Naive thymus-derived CD4-positive, alpha-beta T cell (primary cell): ENCODE results near the gene CDC42EP1. TPM values are rescaled to one million over a fixed set of nuclear protein-coding genes. Genes with fewer than 3 reads are reported as not detected.
"Not testable (repeated sequence)": the region's sequence is repeated elsewhere in the genome, so short reads cannot be mapped to it uniquely, and the experiment has no call there.

Experiments
- ATAC-seq: fragments of 150-1000 bp; cut with Tn5 transposase; 2 replicates; pipeline ENCODE4 v1.10.0; 2021; ENCODE audit warnings: mild to moderate bottlenecking, moderate library complexity
- CTCF ChIA-PET: fragments of 350-600 bp; sonication (Branson Sonifier 250); formaldehyde crosslinking; loops from one replicate; lab custom pipeline; 2021; ENCODE audit warnings: antibody characterized with exemption; lab: Charles Lee
- POLR2A ChIA-PET: fragments of 350-600 bp; sonication (Branson Sonifier 250); formaldehyde crosslinking; loops from one replicate; lab custom pipeline; 2021; ENCODE audit warnings: antibody characterized with exemption, inconsistent platforms; lab: Charles Lee
- DNase-seq, 9 donors: peaks; one replicate each; pipeline versions ENCODE4 v3.0.0 to v3.0.0-alpha.2; 2020 to 2022; ENCODE audit warnings: mixed read lengths in 1 of 9
- H3K27ac ChIP-seq: one replicate; pipeline ENCODE4 v1.7.0; 2013; ENCODE audit warnings: mild to moderate bottlenecking, low read depth, low read length, moderate library complexity
- H3K27me3 ChIP-seq, 2 donors: one replicate each; pipeline ENCODE4 v1.7.0; 2013; ENCODE audit warnings: low read length in 2 of 2, mild to moderate bottlenecking in 2 of 2, moderate library complexity in 2 of 2; ENCODE audit not compliant: control insufficient read depth in 2 of 2, insufficient read depth in 2 of 2
- H3K36me3 ChIP-seq, 3 experiments: 1 replicate in 2 of 3; 2 replicates in 1 of 3; pipeline ENCODE4 v1.7.0; 2013; ENCODE audit warnings: low read length in 3 of 3, mild to moderate bottlenecking in 3 of 3, moderate library complexity in 1 of 3; ENCODE audit not compliant: insufficient read depth in 3 of 3, control insufficient read depth in 2 of 3
- H3K4me1 ChIP-seq, 2 donors: one replicate each; pipeline ENCODE4 v1.7.0; 2013; ENCODE audit warnings: low read length in 2 of 2, mild to moderate bottlenecking in 2 of 2, moderate library complexity in 1 of 2; ENCODE audit not compliant: control insufficient read depth in 2 of 2, insufficient read depth in 2 of 2
- H3K4me3 ChIP-seq: 2 replicates; pipeline ENCODE4 v1.7.0; 2013; ENCODE audit warnings: mild to moderate bottlenecking, low read length
- H3K9me3 ChIP-seq, 3 experiments: 1 replicate in 2 of 3; 2 replicates in 1 of 3; pipeline ENCODE4 v1.7.0; 2013; ENCODE audit warnings: low read length in 3 of 3; ENCODE audit not compliant: control insufficient read depth in 2 of 3
- H3K27ac Mint-ChIP-seq, 9 donors: one replicate each; pipeline ENCODE4 v1.8.0; 2020 to 2022; ENCODE audit warnings: mixed read lengths in 9 of 9, mild to moderate bottlenecking in 8 of 9, moderate library complexity in 5 of 9, inconsistent platforms in 2 of 9
- H3K27me3 Mint-ChIP-seq, 5 donors: one replicate each; pipeline ENCODE4 v1.8.0; 2021 to 2022; ENCODE audit warnings: mixed read lengths in 5 of 5, mild to moderate bottlenecking in 1 of 5
- H3K36me3 Mint-ChIP-seq, 5 donors: one replicate each; pipeline ENCODE4 v1.8.0; 2020 to 2022; ENCODE audit warnings: mixed read lengths in 5 of 5, mild to moderate bottlenecking in 3 of 5, inconsistent platforms in 1 of 5
- H3K4me1 Mint-ChIP-seq, 7 donors: one replicate each; pipeline ENCODE4 v1.8.0; 2020 to 2022; ENCODE audit warnings: mixed read lengths in 7 of 7, mild to moderate bottlenecking in 3 of 7, inconsistent platforms in 1 of 7
- H3K4me3 Mint-ChIP-seq, 10 donors: one replicate each; pipeline ENCODE4 v1.8.0; 2020 to 2022; ENCODE audit warnings: mild to moderate bottlenecking in 10 of 10, mixed read lengths in 10 of 10, moderate library complexity in 6 of 10, inconsistent platforms in 2 of 10
- H3K9me3 Mint-ChIP-seq, 11 donors: one replicate each; pipeline ENCODE4 v1.8.0; 2020 to 2022; ENCODE audit warnings: mixed read lengths in 11 of 11, mild to moderate bottlenecking in 4 of 11, inconsistent platforms in 1 of 11, moderate library complexity in 1 of 11
- intact Hi-C, 2 donors: fragments of 100-400 bp; cut with micrococcal nuclease; formaldehyde crosslinking; loops; one replicate each; pipeline ENCODE4 v1.15.1; 2023
- polyA plus RNA-seq, 2 donors: library from polyadenylated mRNA; unstranded; fragments of 300-500 nt; fragmentation: Illumina TruSeq; gene quantifications; one replicate each; pipeline ENCODE4 v1.2.3, GENCODE V29; 2021
- total RNA-seq, 6 experiments: library from RNA in 5 of 6; stranded (reverse) in 5 of 6; gene quantifications; 1 replicate in 5 of 6; 2 replicates in 1 of 6; pipeline ENCODE4 v1.2.3 and lab custom pipeline; 2021 to 2026

Gene CDC42EP1
- total and polyA plus RNA-seq, 7 experiments from 2014 or later = 0.27 to 1.6 (median 0.62) TPM; not detected in 3

GRCh38 chr22:37550921-37551320 lies 9.4 kb upstream of the CDC42EP1 start:
- H3K4me1 ChIP-seq, H3K9me3 ChIP-seq, H3K4me1 Mint-ChIP-seq, H3K27ac ChIP-seq, H3K4me3 ChIP-seq, H3K36me3 Mint-ChIP-seq, POLR2A ChIA-PET, ATAC-seq, H3K27ac Mint-ChIP-seq, intact Hi-C loops, H3K36me3 ChIP-seq, DNase-seq, H3K27me3 ChIP-seq, H3K9me3 Mint-ChIP-seq, H3K4me3 Mint-ChIP-seq: not testable (repeated sequence)
- peaks cover 4 to 36% (median 6%) of the 10 kb centered on the region in 5 donors for H3K27me3 Mint-ChIP-seq
- CTCF ChIA-PET = interaction anchor here (0.6 to 1.9 kb wide), 2 partner anchors 16 to 47 kb away, joined by 3 to 14 read pairs; no protein-coding TSS in a partner anchor

DNA sequence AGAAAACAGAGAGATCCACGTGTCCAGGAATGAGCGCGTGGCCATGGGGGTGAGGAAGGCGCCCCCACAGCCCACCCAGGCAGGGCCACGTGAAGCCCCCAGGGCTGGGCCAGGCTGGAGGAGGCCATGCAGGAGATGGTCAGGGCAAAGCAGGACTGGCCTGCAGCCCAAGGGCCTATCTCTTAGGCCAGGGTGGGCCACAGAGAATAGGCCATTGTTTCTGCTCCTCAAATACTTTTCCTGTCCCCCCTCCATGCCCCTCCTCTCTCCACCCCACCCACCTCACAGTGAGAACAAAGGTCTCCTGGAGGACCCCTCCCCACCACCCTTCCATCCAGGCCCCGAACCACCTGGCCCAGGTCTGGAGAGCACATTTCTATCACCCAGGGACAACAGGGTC lies 8.3 kb upstream of the CDC42EP1 start:
- Mint-ChIP-seq H3K27ac (no peak overlapping the region), H3K36me3 (no peaks in the 10 kb centered on the region), H3K27me3 (peaks cover 7 to 44% (median 13%) of the 10 kb centered on the region in 5 donors), H3K9me3 (peaks cover 0 to 5% (median 0%) of the 10 kb centered on the region in 11 donors), H3K4me3 (peak overlapping the region in 1 of 10 donors; percentile 61), H3K4me1 (peaks cover 0 to 8% (median 0%) of the 10 kb centered on the region in 7 donors)
- POLR2A ChIA-PET = interaction anchor here (0.9 kb wide), 1 partner anchor 15 kb away, joined by 3 read pairs; no protein-coding TSS in a partner anchor
- no peaks in the 10 kb centered on the region for H3K4me1 ChIP-seq
- ATAC-seq (no peak), DNase-seq (no peak)
- H3K27ac ChIP-seq = no peak overlapping the region
- no peak overlapping the region for H3K4me3 ChIP-seq
- no peaks in the 10 kb centered on the region for H3K9me3 ChIP-seq
- intact Hi-C loops = no loop called here
- CTCF ChIA-PET = no interaction called here
- H3K27me3 ChIP-seq = no peaks in the 10 kb centered on the region
- H3K36me3 ChIP-seq = no peaks in the 10 kb centered on the region

DNA sequence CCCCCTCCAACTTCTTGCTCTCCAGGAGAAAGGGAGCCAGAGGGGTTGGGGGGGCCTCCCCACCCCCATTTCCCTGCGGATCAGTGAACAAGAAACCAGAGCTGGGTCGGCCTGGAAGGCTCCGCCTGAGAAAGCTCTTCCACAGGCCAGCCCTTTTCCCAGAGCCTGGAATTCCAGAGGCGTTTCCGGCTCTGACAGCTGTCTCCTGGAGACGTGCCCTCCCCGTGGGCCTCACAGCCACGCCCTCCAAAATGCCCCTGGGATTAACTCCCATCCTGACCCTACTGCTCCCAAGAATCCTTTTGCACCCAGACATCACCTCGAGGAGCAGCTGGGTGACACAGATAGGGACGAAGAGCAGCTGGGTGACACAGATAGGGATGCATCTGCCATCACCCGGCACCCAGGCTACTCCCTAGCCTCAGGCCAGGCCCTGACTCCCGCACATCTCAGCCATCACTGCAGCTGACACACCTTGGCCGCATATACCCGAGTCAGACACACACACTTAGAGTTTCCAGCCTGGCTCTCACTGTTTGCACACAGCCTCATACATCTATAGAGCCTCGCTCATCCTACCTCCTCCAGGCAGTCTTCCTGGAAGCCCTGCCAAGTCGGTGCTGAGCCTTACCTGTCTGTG lies 7.6 kb upstream of the CDC42EP1 start:
- Mint-ChIP-seq H3K4me3 (no peak overlapping the region), H3K27ac (no peak overlapping the region), H3K36me3 (no peaks in the 10 kb centered on the region), H3K4me1 (peaks cover 0 to 8% (median 0%) of the 10 kb centered on the region in 7 donors), H3K27me3 (peaks cover 14 to 47% (median 16%) of the 10 kb centered on the region in 5 donors), H3K9me3 (peaks cover 0 to 5% (median 0%) of the 10 kb centered on the region in 11 donors)
- Histone ChIP-seq H3K27ac (no peak overlapping the region), H3K36me3 (no peaks in the 10 kb centered on the region), H3K9me3 (no peaks in the 10 kb centered on the region), H3K4me1 (no peaks in the 10 kb centered on the region), H3K4me3 (no peak overlapping the region), H3K27me3 (no peaks in the 10 kb centered on the region)
- DNase-seq = no peak
- intact Hi-C loops = no loop called here
- ChIA-PET POLR2A (interaction anchor here (0.9 kb wide), 1 partner anchor 15 kb away, joined by 3 read pairs; no protein-coding TSS in a partner anchor), CTCF (no interaction called here)
- no peak for ATAC-seq

- peaks cover 14 to 56% (median 18%) of the 10 kb centered on the region in 5 donors for H3K27me3 Mint-ChIP-seq
- peaks cover 0 to 5% (median 0%) of the 10 kb centered on the region in 11 donors for H3K9me3 Mint-ChIP-seq
- no peaks in the 10 kb centered on the region for H3K36me3 ChIP-seq
- H3K4me3 Mint-ChIP-seq = no peak overlapping the region
- H3K9me3 ChIP-seq = no peaks in the 10 kb centered on the region
- no peaks in the 10 kb centered on the region for H3K27me3 ChIP-seq
- CTCF ChIA-PET = interaction anchor here (4.8 kb wide), 1 partner anchor 13 kb away, joined by 22 read pairs; no protein-coding TSS in a partner anchor
- no peaks in the 10 kb centered on the region for H3K36me3 Mint-ChIP-seq
- H3K4me1 ChIP-seq = no peaks in the 10 kb centered on the region
- H3K27ac ChIP-seq = no peak overlapping the region
- peak overlapping the region in 1 of 9 donors; percentile 29 for H3K27ac Mint-ChIP-seq
- DNase-seq (no peak), ATAC-seq (no peak)
- intact Hi-C loops = no loop called here
- H3K4me3 ChIP-seq = no peak overlapping the region
- peaks cover 0 to 8% (median 0%) of the 10 kb centered on the region in 7 donors for H3K4me1 Mint-ChIP-seq
- POLR2A ChIA-PET = no interaction called here
Observed at GRCh38 chr22:37553725-37554124, 6.6 kb upstream of the CDC42EP1 start.

DNA sequence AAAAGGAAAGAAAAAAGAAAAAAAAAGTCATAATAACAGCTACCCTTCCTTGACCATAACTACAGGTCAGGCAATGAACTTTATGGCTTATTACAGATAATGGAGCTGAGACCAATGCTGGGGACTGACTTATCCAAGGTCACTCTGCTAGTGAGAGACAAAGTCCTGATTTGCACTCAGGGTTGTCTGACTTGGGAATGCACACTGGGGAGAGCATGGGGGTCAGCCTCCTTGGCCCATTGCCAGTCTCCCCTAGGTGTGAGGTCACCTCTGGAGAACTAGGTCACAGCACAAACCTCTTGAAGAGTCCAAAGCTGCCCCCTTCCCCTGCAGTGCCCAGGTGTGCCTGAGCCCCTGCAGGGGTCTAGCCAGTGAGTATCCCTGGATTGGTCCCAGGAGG lies 5.3 kb upstream of the CDC42EP1 start:
- Mint-ChIP-seq H3K27ac (no peak overlapping the region), H3K36me3 (no peaks in the 10 kb centered on the region), H3K9me3 (peaks cover 0 to 5% (median 0%) of the 10 kb centered on the region in 11 donors), H3K4me1 (peaks cover 0 to 8% (median 0%) of the 10 kb centered on the region in 7 donors), H3K27me3 (peaks cover 14 to 66% (median 18%) of the 10 kb centered on the region in 5 donors), H3K4me3 (no peak overlapping the region)
- Histone ChIP-seq H3K4me3 (no peak overlapping the region), H3K27ac (no peak overlapping the region), H3K9me3 (no peaks in the 10 kb centered on the region), H3K4me1 (no peaks in the 10 kb centered on the region), H3K27me3 (no peaks in the 10 kb centered on the region), H3K36me3 (no peaks in the 10 kb centered on the region)
- CTCF ChIA-PET = interaction anchor here (0.8 to 4.8 kb wide), 2 partner anchors 12 to 15 kb away, joined by 3 to 22 read pairs; no protein-coding TSS in a partner anchor
- intact Hi-C loops = no loop called here
- ATAC-seq (no peak), DNase-seq (no peak)
- POLR2A ChIA-PET = no interaction called here

GRCh38 chr22:37556710-37557109 lies 3.6 kb upstream of the CDC42EP1 start:
- Mint-ChIP-seq H3K9me3 (peaks cover 0 to 5% (median 0%) of the 10 kb centered on the region in 11 donors), H3K27ac (peak overlapping the region in 1 of 9 donors; percentile 62), H3K27me3 (peaks cover 18 to 64% (median 24%) of the 10 kb centered on the region in 5 donors), H3K36me3 (peaks cover 0 to under 1% (median 0%) of the 10 kb centered on the region in 5 donors), H3K4me1 (peaks cover 5 to 13% (median 6%) of the 10 kb centered on the region in 7 donors), H3K4me3 (peak overlapping the region in 1 of 10 donors; percentile 64)
- no peaks in the 10 kb centered on the region for H3K9me3 ChIP-seq
- ATAC-seq (no peak), DNase-seq (no peak)
- CTCF ChIA-PET = interaction anchor here (0.5 to 4.8 kb wide), 5 partner anchors 10 to 261 kb away, joined by 3 to 22 read pairs (median 4); no protein-coding TSS in a partner anchor
- no peak overlapping the region for H3K4me3 ChIP-seq
- intact Hi-C loops = no loop called here
- H3K27ac ChIP-seq = no peak overlapping the region
- peaks cover 4 to 8% of the 10 kb centered on the region in 2 donors for H3K27me3 ChIP-seq
- POLR2A ChIA-PET = no interaction called here
- H3K4me1 ChIP-seq = peaks cover 9 to 10% of the 10 kb centered on the region in 2 donors
- H3K36me3 ChIP-seq = no peaks in the 10 kb centered on the region
